Esophagus muscularis mucosa (tissue), 4 donors: Measurements from ENCODE around the gene GPC1. TPM values are rescaled to one million over a fixed set of nuclear protein-coding genes. Genes with fewer than 3 reads are reported as not detected.

Experiments used
- DNase-seq: peaks from one replicate; pipeline ENCODE4 v3.0.0-alpha.2; 2017; ENCODE audit errors: extremely low spot score
- H3K27ac ChIP-seq, 4 donors: fragments of 200-600 bp; sonication (generic); replicated peaks in 1 of 4; 1 replicate in 3 of 4; 2 replicates in 1 of 4; pipeline ENCODE4 v1.5.1; 2016 to 2019; ENCODE audit warnings: mild to moderate bottlenecking in 1 of 4
- H3K27me3 ChIP-seq, 4 donors: fragments of 200-600 bp; sonication (generic); one replicate each; pipeline versions ENCODE4 v1.5.1 to v1.6.0; 2016 to 2019
- H3K36me3 ChIP-seq, 4 donors: fragments of 200-600 bp; sonication (generic); one replicate each; pipeline ENCODE4 v1.5.1; 2016 to 2019
- H3K4me1 ChIP-seq, 4 donors: fragments of 200-600 bp; sonication (generic); one replicate each; pipeline ENCODE4 v1.5.1; 2016 to 2019
- H3K4me3 ChIP-seq, 4 donors: fragments of 200-600 bp; sonication (generic); 1 replicate in 2 of 4; 2 replicates in 2 of 4; pipeline ENCODE4 v1.5.1; 2016 to 2019; ENCODE audit warnings: mild to moderate bottlenecking in 4 of 4, moderate library complexity in 1 of 4
- H3K9me3 ChIP-seq, 4 donors: fragments of 200-600 bp; sonication (generic); 1 replicate in 3 of 4; 2 replicates in 1 of 4; pipeline ENCODE4 v1.5.1; 2016 to 2019
- CTCF ChIP-seq, 3 experiments: fragments of 200-600 bp in 2 of 3; fragments of 450-650 bp in 1 of 3; sonication (generic) in 2 of 3; IDR thresholded peaks; one replicate each; pipeline ENCODE4 v1.5.1; 2017 to 2019; ENCODE audit warnings: antibody characterized with exemption in 3 of 3, mild to moderate bottlenecking in 2 of 3, moderate library complexity in 1 of 3
- EP300 ChIP-seq: sonication (generic); formaldehyde crosslinking; IDR thresholded peaks from one replicate; pipeline ENCODE4 v1.6.1; 2017; ENCODE audit warnings: antibody characterized with exemption
- POLR2A ChIP-seq: fragments of 450-650 bp; IDR thresholded peaks from one replicate; pipeline ENCODE4 v1.6.1; 2017; ENCODE audit warnings: antibody characterized with exemption, moderate library complexity, mild to moderate bottlenecking, low read depth
- POLR2AphosphoS5 ChIP-seq, 2 donors: sonication (generic); formaldehyde crosslinking; IDR thresholded peaks; one replicate each; pipeline ENCODE4 v1.6.1; 2017; ENCODE audit warnings: antibody characterized with exemption in 2 of 2
- WGBS: methylation state at CpG from one replicate; pipeline ENCODE4 v1.1.5; 2018; 5-methylcytosine and 5-hydroxymethylcytosine counted together
- intact Hi-C: fragments of 100-400 bp; cut with DNase I; formaldehyde crosslinking; loops from one replicate; pipeline ENCODE4 v1.15.1; 2023
- total RNA-seq, 4 donors: library from RNA; depleted of rRNA; stranded (reverse); fragments of >200 nt; gene quantifications; one replicate each; pipeline versions ENCODE4 v1.1.0 to v1.2.1, GENCODE V29; 2016

The GPC1 gene
- total RNA-seq, 4 donors from 2014 or later: 29.1 to 71.5 (median 41.8) TPM

- TF ChIP-seq POLR2AphosphoS5 (IDR thresholded peaks at IDR 0.05) (no peak), POLR2A (no peak), EP300 (no peak)
- H3K27ac ChIP-seq: no peak overlapping the region
- H3K9me3 ChIP-seq: no peaks in the 10 kb centered on the region
- DNase-seq: no peak
- no peaks in the 10 kb centered on the region for H3K36me3 ChIP-seq
- H3K4me3 ChIP-seq: no peak overlapping the region
- intact Hi-C loops: loop anchor here (10.0 kb wide), 1 partner anchor 135 kb away; the partner anchor contains the start of genes DUSP28 and RNPEPL1
- peaks cover 6 to 14% (median 13%) of the 10 kb centered on the region in 4 donors for H3K4me1 ChIP-seq
- WGBS: 85% methylated on average over 4 of the region's 14 CpGs
- H3K27me3 ChIP-seq: peaks cover 0 to 5% (median 0%) of the 10 kb centered on the region in 4 donors
Observed at GRCh38 chr2:240429872-240430491, 5.5 kb upstream of the GPC1 start.

GRCh38 chr2:240430595-240430994, 4.9 kb upstream of the GPC1 start:
- Histone ChIP-seq H3K4me1 (peaks cover 6 to 14% (median 14%) of the 10 kb centered on the region in 4 donors), H3K4me3 (no peak overlapping the region), H3K36me3 (no peaks in the 10 kb centered on the region), H3K9me3 (no peaks in the 10 kb centered on the region), H3K27me3 (peaks cover 0 to 5% (median 0%) of the 10 kb centered on the region in 4 donors), H3K27ac (no peak overlapping the region)
- intact Hi-C loops: loop anchor here (10.0 kb wide), 1 partner anchor 134 kb away; the partner anchor contains the start of genes DUSP28 and RNPEPL1
- no CpG with 5 or more reads among the region's 5 CpGs for WGBS
- DNase-seq: no peak
- TF ChIP-seq EP300 (no peak), CTCF (IDR thresholded peaks at IDR 0.05) (no peak), POLR2A (no peak), POLR2AphosphoS5 (IDR thresholded peaks at IDR 0.05) (no peak)

- TF ChIP-seq EP300 (no peak), CTCF (IDR thresholded peaks at IDR 0.05) (no peak)
- Histone ChIP-seq H3K36me3 (no peaks in the 10 kb centered on the region), H3K4me3 (no peak overlapping the region), H3K9me3 (no peaks in the 10 kb centered on the region), H3K4me1 (peaks cover 8 to 20% (median 19%) of the 10 kb centered on the region in 4 donors), H3K27ac (no peak overlapping the region), H3K27me3 (peaks cover 0 to 9% (median 0%) of the 10 kb centered on the region in 4 donors)
- intact Hi-C loops: loop anchor here (10.0 kb wide), 1 partner anchor 134 kb away; the partner anchor contains the start of genes DUSP28 and RNPEPL1
- no peak for DNase-seq
- WGBS: 75% methylated on average over 3 of the region's 3 CpGs
Observed at GRCh38 chr2:240431271-240431660, 4.2 kb upstream of the GPC1 start.

- no peak for TF ChIP-seq POLR2A
- no peak for TF ChIP-seq EP300
- no peak for TF ChIP-seq POLR2AphosphoS5 (IDR thresholded peaks at IDR 0.05)
- TF ChIP-seq CTCF (IDR thresholded peaks at IDR 0.05): no peak
- no peak overlapping the region for H3K27ac ChIP-seq
- intact Hi-C loops: loop anchor here (10.0 kb wide), 1 partner anchor 133 kb away; the partner anchor contains the start of genes DUSP28 and RNPEPL1
- H3K4me3 ChIP-seq: no peak overlapping the region
- H3K9me3 ChIP-seq: no peaks in the 10 kb centered on the region
- DNase-seq: no peak
- 84% methylated on average over 10 of the region's 12 CpGs for WGBS
- H3K27me3 ChIP-seq: peaks cover 0 to 13% (median 0%) of the 10 kb centered on the region in 4 donors
- peaks cover 14 to 26% (median 25%) of the 10 kb centered on the region in 4 donors for H3K4me1 ChIP-seq
- no peaks in the 10 kb centered on the region for H3K36me3 ChIP-seq
Observed at GRCh38 chr2:240431661-240432424, 3.6 kb upstream of the GPC1 start.

GRCh38 chr2:240432430-240432819, 3.0 kb upstream of the GPC1 start:
- DNase-seq: no peak
- intact Hi-C loops: loop anchor here (10.0 kb wide), 1 partner anchor 132 kb away; the partner anchor contains the start of genes DUSP28 and RNPEPL1
- no peaks in the 10 kb centered on the region for H3K9me3 ChIP-seq
- H3K4me3 ChIP-seq: no peak overlapping the region
- TF ChIP-seq CTCF (IDR thresholded peaks at IDR 0.05): no peak
- TF ChIP-seq EP300: no peak
- TF ChIP-seq POLR2A: no peak
- H3K36me3 ChIP-seq: no peaks in the 10 kb centered on the region
- WGBS: 90% methylated on average over 9 of the region's 9 CpGs
- no peak overlapping the region for H3K27ac ChIP-seq
- peaks cover 0 to 19% (median 0%) of the 10 kb centered on the region in 4 donors for H3K27me3 ChIP-seq
- peaks cover 19 to 32% (median 30%) of the 10 kb centered on the region in 4 donors for H3K4me1 ChIP-seq
